Stimulated activated CD8-positive, alpha-beta memory T cell treated with anti-CD3 and anti-CD28 coated beads, Interleukin-7, amount 100 ng/mL, for 4 hours (primary cell): ENCODE measurements around the gene RABEP1.
"Not testable (repeated sequence)": the region's sequence is repeated elsewhere in the genome, so short reads cannot be mapped to it uniquely, and the experiment has no call there.

Experiments
- DNase-seq, 2 donors: peaks; one replicate each; pipeline ENCODE4 v3.0.0-alpha.2; 2020; ENCODE audit warnings: low read depth in 2 of 2

The RABEP1 gene

GRCh38 chr17:5424909-5425308 is 142.8 kb downstream of the RABEP1 start:
- DNase-seq, result no peak

GRCh38 chr17:5425826-5426225 is 143.7 kb downstream of the RABEP1 start:
- no peak for DNase-seq

- DNase-seq, result no peak
Observed at GRCh38 chr17:5429191-5429887, 147.3 kb downstream of the RABEP1 start.

- no peak for DNase-seq
Observed at GRCh38 chr17:5430413-5430999, 148.4 kb downstream of the RABEP1 start.

- DNase-seq, result not testable (repeated sequence)
Observed at GRCh38 chr17:5431234-5431633, 149.2 kb downstream of the RABEP1 start.

GRCh38 chr17:5431949-5432556 is 150.0 kb downstream of the RABEP1 start:
- DNase-seq, result no peak

- no peak for DNase-seq
Observed at GRCh38 chr17:5434984-5435383, 152.9 kb downstream of the RABEP1 start.
